ENCODE data around the gene GPR171.

GPR171 gene

DNA sequence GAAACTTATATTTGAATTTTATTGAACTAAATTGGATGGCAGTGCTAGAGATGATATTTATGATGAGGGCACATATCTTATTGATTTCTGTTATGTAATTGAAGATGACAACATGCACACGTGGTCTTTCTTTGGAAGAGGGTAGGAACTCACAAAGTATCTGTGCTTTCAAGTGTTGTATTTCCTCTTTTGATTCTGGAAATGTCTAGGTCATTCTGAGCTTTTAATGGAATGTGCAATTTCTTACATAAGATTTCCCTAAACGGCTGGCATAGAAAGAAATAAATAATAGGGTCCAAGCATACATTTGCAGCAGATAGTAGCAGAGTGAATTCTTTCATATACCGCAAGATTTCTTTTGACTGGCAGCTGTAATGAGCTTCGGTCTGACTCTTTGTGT lies 10.1 kb upstream of the GPR171 start:
- no peak for DNase-seq

DNA sequence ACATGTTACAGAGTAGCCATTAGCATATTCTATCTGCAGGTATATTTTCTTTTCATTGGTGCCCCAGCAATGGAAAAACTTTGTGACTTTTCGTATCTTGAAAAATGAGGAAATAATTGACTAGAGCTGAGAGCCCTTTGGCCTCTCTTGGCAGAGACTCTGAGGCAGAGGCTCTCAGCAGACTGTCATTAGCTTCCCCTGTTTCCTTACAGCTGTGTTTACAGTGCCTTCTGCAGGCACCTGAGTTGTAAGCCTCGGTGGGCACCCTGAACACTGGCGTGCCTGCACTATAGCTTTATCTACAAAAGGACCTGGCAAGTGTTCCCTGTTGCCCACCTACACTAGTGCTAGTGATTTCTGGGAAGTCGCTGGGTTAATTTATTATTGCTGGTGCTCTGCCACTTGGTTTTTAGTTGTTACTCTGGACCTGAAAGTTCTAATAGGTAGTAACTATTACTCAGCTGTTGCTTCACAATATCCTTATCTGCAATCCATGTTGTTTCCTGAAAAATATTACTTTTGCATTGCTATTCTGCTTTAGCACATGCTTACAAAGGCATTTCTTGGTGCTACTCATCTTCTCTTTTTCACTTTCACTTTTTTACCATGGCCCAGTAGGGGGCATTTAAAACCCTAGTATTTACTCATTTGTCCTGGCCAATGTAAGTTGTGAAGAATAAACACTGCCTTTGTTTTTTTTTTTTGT lies 7.8 kb upstream of the GPR171 start:
- no peak for DNase-seq

DNA sequence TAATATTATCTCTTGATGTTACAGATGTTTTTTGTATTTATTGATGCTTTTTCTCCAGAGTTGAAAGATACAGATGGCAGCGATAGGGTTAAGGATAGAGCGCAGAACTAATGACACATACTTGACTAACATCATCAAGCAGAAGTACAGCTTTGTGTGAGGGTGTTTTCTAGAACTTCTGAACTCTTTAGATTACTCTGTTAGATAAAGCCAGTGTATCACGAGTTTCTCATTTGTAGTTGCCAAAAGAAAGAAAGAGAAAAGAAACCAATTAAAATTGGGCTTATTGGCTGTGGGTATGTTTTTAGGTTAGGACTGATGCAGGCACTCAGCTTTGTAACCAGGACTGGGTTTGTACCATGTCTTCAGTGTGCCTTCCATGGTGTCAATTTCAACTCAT lies 6.6 kb upstream of the GPR171 start:
- no peak for DNase-seq

DNA sequence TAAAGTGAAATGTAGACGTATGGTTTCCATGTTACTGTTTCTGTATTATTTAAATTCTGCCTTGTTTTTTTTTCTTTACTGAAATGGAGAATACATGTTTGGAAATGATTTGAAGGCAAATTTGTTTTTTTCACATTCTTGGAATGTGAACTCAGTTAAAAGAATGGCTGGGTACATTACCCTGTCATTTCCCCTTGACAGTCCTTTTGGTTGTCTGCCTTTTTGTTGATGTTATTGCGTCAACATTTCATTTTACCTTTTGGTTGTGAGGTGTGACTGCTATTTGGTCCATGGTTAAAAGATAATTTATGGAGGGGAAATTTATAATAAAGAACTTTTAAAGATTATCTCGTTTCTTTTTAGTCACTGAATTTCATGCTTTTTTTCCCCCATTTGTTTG lies 3.2 kb upstream of the GPR171 start:
- DNase-seq = no peak

DNA sequence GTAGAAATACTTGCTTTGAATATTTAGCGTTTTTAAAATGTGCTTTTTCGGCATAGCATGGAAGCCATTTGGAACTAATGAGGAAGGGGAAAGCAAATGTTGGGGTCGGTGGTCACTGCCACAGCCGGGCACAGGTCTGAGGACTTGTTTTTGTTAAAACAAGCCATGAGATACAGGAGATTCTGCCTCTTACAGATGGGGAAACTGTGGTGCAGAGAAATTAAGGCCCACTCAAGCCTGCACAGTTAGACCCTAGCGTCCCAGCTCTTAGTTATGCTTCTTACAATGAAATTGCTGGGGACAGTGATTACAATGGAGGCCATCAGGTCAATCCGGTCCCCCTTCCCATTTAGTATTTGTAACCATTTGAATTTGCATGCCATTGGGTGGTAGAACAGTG lies 2.5 kb upstream of the GPR171 start:
- no peak for DNase-seq

DNA sequence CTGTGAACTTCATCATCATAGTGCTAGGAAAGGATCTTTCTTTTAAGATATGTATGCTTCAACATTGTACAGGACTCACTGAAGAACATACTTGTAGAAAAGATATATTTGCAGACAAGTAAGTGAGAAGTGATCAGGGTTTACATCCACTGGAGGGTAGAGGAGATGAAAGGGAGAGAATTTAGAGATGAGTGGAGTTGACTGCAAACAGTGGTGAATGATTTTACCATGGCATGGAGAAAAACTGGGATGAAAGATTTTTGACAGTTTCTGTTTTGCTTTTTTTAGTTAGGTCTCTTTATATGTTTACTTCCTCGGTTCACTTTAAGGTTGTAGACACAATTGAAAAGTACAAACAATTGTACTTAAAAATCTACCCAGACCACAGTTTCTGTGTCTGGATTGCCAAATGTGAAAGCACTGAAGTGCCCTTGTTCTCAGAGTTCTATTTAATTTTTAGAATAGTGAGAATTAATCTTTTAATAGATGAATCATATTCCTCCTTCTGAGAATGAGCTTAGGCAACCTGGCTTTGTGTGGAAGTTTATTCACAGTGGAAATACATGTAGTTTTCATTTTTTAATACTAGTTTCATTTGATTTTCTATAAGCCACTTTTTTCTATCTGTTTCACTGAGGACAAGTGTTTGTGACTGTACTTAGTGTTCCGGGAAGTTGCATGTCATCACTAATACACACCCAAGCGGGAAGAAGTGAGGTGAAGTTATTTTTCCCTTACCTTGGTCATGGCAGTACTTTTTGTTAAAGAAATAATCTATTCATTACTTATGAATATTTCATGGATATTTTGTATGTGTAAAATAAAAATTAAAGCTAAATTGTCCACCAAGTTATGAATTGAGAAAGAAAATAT lies 1.8 kb upstream of the GPR171 start:
- DNase-seq = no peak

DNA sequence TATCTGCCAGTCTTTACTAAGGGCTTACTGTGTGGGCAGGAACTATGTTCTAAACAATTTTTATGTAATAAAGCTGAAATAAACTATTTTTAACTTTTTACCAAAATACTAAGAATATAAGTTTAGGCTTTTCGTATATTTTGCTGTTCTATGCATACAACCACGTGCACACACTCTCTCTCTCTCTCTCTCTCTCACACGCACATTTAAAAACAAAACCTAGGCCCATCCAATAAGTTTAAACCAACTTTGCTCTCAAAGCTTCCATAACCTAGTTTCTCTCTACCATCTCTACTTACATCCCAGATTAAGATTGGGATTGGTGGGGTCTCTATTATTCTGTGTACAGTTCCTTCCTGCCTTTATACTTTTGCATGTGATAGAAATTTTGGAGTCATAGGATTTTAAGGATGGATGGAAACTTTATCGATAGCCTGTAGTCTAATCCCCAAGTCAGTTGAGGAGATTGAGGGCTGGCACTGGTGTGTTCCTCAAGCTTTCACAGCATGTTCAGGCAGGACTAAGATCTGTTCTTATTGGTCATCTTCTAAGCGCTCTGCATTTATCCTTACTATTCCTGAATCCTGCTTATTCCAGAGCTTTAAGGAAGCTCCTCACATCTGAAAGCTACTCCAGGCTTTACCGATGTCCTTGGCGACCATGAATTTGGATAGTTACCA lies 1.8 kb downstream of the GPR171 start:
- DNase-seq = no peak

DNA sequence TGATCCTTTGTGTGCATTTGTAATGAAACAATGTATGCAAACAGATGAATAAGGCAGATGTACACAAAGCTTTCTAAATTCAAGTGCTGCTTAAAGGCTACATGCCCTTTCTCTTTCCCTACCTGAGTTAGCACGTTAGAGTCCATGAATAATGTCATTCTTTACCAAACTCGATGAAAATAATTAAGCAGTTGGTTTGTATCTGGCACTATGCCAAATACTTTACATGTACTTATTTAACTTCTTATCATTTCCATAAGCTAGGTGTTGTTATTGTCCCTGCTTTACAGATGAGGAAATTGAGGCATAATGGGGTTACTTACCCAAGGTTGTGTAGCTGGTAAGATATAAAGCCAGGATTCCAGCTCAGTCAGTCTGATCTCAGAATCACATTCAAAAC lies 2.4 kb downstream of the GPR171 start:
- DNase-seq = no peak

DNA sequence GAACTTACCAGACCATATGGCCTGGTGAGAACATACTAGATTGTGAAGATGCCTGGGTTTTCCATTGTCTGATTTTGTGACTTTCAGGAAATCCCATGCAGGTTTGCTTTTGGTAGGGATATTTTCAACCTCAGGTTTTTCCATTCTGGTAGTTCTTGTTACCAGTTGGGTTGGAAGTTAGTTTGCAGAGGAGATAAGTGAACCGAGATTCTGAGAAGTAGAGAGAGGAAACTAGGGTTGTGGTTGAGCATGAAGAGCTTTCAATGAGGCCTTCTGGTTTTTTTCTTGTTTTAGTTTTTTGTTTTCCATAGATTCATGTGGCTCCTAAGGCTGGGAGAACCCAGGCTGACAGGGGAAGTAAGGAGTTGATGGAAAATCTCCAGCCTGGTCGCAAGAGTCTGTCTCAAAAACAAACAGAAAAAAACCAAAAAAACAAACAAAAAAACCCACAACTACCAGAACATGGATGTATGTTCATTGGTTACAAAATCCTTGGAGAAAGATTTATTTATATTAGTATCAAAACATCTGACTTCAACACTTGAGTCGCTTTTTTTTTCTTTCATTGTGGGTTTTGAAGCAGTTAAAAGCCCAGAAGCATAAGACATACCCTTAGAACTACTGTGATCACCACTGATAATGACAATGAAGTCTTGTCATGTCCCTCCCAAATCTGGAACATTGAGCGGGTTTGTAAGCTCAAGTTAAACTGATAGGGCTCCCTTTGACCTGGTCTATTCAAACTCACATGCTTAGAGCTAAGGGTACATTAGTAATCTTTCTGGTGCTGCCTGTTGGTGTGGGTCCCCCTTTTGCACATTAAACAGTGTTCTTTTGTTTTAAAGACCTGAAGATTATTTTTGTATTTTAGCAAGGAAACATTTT lies 3.2 kb downstream of the GPR171 start:
- no peak for DNase-seq

DNA sequence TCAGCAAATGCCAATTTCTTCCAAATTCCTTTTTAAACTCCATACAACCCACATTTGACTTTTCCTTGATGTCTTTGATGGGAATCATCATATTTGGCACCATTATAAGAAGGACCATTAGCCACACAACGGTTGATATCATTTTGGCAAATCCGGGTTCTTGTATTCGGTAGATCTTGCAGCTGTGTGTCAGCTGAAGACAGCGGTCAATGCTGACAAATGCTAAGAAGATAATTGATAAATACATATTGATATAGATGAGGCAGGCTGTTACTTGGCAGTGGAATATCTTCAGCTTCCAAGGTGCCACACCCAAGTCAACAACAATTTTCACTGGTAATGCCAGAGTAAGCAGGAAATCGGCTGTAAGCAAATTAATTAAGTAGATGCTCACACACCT lies 4.2 kb downstream of the GPR171 start:
- no peak for DNase-seq

DNA sequence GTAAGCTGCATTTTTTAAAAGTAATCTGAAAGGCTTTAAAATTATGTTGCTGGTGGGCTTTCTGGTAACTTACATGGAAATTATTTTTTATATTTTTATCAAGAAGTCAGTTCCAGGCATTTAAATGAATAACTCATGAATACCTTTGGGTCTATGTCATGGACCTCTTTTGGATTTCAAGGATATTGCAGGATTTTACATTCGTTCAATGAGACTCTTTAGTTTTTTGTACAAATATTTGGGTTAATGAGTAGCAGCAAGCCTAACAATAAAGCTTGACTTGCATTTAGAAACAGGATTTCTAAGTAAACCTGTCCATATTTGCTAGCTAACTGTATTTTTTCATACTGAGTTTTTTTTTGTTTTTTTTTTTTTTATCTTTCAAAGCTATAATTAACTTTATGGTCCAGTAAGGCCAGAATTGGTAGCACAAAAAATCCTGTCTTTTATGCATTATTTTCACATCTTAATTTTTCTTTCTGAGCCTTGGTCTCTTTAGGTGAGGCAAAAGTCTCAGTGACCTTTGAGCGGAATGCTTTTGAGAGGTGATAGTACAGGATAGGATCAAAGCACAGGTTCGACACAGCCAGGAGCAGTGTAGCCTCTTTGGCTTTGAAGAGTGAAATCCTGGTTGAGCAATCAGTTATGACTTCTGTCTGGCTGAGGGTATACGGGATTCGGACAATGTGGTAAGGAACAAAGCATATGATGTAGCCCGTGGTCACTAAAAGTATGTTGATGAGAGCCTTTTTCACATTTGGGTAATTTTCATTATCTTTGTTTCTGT lies 4.8 kb downstream of the GPR171 start:
- DNase-seq = no peak

DNA sequence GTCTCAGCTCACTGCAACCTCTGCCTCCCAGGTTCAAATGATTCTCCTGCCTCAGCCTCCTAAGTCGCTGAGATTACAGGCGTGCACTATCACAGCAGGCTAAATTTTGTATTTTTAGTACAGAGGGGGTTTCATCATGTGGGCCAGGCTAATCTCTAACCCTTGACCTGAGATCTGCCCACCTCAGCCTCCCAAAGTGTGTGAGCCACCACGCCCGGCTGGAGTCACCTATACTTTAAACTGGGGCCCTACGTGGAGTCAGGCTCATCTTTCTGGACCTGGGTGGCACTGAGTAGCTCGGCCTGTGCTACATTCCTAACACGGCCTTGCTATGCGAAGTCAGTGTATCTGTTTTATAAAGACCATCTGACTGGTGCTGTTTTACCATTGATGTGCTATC lies 5.8 kb downstream of the GPR171 start:
- DNase-seq = no peak

DNA sequence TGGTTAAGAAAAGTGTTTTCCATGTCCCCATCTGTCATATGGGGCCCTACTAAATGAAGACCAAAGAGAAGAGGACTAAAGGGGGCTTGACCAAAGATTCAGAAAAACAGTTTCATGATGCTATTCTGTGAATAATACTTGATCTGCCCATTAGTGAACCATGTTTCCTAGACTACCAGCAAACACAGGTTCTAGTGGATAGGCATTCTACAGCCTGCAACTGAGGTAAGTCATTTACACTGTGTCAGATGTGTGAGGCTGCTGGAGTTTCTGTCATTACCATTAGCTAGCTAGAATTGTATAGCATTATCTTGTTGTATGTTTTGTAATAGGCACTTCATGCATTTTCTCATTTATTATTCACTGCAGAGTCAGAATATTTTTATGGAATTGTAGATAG lies 6.6 kb downstream of the GPR171 start:
- DNase-seq = no peak

DNA sequence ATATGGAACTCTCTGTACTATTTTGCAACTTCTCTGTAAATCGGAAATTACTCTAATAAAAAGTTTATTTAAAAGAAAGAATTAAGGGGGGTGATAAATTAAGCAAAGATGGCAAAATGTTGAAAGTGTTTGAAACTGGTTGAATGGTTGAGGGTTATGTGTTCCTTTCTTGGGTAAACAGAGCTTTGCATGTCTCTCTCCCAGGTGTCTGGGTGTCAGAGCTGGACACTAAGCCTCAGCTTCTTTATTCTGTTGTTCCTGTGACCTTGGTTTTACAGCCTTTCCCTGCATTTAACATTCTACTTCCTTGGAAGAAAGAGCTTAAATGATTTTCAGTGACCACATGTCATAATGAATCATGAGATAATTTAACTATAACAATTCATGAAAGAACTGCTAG lies 7.2 kb downstream of the GPR171 start:
- DNase-seq = no peak

DNA sequence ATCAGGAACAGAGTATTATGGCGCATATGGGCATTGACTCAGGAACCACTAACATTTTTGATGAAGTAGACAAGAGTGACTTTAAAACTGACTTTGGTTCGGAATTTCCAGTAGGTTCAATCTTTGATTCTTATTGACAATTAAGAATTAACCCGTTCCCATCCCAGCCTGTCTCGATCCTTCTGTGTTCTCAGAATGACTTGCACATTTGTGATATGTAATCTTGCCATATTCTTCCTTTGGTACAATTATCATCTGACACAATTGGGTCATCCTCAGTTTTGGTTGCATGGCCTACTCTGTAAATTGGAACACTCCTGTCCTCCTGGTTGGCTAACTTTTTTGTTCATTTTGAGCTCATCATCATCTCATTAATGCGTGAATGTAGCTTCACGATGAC lies 10.5 kb downstream of the GPR171 start:
- DNase-seq = no peak

DNA sequence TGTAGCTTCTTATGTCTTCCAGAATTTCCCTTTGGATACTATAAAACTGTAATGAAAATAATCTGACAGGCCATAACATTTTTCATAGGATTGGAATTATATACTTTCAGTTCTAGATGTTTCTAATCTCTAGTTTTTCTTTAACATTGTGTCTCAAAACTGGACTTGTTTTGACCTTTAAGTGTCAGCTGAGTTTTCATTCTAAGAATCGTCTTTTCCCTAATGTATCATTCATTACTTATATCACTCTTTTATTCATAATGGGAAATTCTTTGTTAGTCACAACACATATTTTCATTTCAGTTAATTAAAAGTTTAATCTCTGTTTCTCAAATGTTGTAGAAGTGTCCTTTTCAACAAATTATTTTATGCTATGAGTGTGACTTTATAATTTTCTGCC lies 11.9 kb downstream of the GPR171 start:
- DNase-seq = no peak

DNA sequence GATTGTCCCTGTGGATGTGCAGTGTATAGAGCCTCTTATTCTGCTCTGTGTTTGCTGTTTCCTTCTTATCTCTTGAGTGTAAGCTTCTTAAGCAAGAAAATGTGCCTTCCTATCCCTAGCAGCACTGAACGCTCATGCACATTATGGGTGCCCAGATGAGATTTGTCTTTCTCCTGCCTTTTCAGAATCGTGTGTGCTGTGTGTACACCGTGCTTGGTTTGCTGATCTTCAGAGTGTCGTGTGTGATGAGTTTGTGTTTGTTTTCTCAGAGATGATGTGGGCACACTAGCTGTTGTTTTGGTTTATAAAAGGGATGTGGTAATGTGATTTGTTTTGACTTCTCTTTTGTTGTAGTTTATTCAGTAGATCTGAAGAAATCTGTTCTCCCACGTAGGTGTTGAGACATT lies 19.7 kb downstream of the GPR171 start:
- DNase-seq = no peak

DNA sequence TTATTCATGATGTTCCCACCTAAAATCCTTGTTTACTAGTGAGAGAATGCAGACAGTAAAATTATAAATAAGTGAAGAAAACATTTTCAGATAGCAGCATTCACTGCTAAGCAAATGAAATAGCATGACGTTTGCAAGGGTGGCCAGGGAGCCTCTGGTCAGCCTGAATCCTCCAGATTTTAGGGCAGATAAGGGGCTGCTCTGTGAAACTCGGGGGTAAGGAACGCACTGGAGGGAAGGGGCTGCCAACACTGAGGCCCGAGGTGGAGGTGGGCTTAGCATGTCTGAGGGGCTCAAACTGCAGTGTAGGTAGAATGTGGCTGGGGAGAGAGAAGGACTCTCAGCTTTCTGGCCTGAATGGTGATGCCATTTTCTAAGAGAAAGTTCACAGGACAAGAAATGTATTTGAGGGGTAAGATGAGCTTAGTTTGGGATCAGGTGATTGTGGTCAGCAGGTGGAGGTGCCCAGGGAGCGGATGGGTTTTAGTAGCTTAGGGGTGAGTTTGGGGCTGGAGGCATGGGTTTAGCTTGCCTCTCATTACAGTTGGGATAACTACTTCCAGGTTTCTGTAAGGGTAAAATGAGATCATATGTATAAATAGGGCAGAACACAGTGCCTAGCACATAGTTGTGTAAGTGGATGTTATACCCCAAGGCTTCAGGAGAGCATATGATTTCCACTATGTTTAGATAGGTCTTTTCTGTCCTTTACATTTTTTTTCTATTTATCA lies 20.5 kb downstream of the GPR171 start:
- no peak for DNase-seq

DNA sequence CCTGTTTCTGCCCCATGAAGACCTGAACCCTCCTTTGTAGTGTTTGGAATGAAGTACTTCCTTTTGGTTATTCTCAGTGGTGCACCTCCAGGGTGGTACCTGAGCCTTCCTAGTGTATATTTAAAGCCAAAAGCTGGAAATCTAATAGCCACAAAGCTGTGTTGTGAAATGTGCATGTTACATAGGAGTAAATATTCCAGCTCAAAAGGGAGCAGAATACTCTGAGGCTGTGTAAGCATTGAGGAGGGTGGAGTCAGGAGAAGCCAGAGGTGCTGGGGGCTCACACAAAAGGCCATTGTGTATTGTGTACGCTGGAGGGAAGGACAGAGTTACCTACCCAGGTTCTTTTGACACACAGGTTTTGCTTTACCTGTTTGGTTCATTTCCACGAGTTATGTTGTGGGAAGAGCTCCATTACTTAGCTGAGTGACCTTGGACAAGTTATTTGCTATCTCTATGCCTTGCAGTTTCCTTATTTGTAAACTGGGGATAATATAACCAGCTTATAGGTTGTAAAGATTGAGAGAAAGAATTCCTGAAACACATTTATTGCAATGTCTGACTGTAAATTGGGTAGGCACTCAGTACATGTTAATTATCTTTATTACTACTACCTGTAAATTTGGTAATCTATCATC lies 24.7 kb downstream of the GPR171 start:
- DNase-seq = no peak

DNA sequence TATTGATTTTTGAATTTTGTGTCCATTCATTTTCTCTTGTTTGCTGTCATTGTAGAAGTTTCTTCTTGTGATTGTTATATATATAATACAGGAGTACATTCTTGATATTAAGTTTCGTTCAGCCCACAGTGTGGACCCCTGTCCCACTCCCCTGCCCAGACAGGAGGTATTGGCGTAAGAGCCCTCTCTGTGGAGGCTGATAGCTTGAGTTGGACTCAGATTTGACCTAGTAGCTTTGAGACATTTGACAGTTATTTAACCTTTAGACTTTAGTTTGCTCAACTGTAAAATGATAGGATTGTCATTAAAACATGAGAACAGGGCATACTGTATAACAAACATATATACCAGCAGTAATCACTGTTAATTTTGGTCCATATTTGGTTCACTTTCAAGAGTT lies 27.1 kb downstream of the GPR171 start:
- DNase-seq = no peak

DNA sequence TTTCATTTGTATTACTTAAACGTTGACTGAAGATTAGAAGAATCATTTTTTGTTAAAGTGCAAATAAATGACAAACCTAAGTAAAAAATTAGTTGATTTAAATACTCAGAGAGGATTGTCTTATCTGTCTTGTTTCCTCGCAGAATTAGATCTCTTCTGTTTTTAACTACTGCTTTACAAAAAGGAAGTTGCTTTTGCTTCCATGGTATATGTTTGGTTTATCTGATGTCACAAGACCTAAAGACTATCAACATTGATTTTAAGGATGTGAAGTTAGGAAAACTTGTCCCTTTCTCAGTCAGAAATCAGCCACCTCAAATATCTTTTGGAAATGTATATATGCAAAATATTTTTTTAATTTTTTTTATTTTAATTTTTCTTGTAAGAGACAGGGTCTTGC lies 28.7 kb downstream of the GPR171 start:
- DNase-seq = no peak

Measured in cortex of kidney (tissue), 1 donor.